Keratinocyte (primary cell): ENCODE measurements around the gene TSACC. TPM values are rescaled to one million over a fixed set of nuclear protein-coding genes. Genes with fewer than 3 reads are reported as not detected.

Source experiments
- DNase-seq: peaks from one replicate; pipeline ENCODE4 v3.0.0-alpha.2; 2011; ENCODE audit warnings: low read depth, missing footprints, low spot score
- FAIRE-seq: peaks from 2 replicates; lab custom pipeline; 2011; peaks lifted over from hg19 to GRCh38; lab: Jason Lieb, UNC
- H2AFZ ChIP-seq: 2 replicates; pipeline ENCODE4 v1.6.0; 2012; ENCODE audit warnings: low read length, control low read depth, inconsistent platforms; ENCODE audit not compliant: control insufficient read depth
- H3K27ac ChIP-seq: 2 replicates; pipeline ENCODE4 v1.5.1; 2011; ENCODE audit warnings: low read length; ENCODE audit not compliant: control insufficient read depth, insufficient read depth
- H3K27me3 ChIP-seq: 3 replicates; pipeline ENCODE4 v1.6.0; 2011; ENCODE audit warnings: low read length; ENCODE audit not compliant: control insufficient read depth, insufficient read depth; ENCODE audit errors: extremely low read depth
- H3K36me3 ChIP-seq, 2 experiments: 2 replicates in 1 of 2; 3 replicates in 1 of 2; pipeline ENCODE4 v1.5.1; 2011; ENCODE audit warnings: low read length in 2 of 2, mild to moderate bottlenecking in 1 of 2; ENCODE audit not compliant: control insufficient read depth in 2 of 2, insufficient read depth in 2 of 2; ENCODE audit errors: extremely low read depth in 1 of 2
- H3K4me1 ChIP-seq: 3 replicates; pipeline ENCODE4 v1.5.1; 2011; ENCODE audit warnings: low read length; ENCODE audit not compliant: control insufficient read depth, insufficient read depth; ENCODE audit errors: extremely low read depth
- H3K4me2 ChIP-seq: 3 replicates; pipeline ENCODE4 v1.6.0; 2011; ENCODE audit warnings: low read depth, low read length; ENCODE audit not compliant: control insufficient read depth, insufficient read depth; ENCODE audit errors: extremely low read depth
- H3K4me3 ChIP-seq, 3 experiments: fragments of 200-600 bp in 1 of 3; sonication (generic) in 1 of 3; 2 replicates in 2 of 3; 3 replicates in 1 of 3; pipeline ENCODE4 v1.5.1; 2011 to 2016; ENCODE audit warnings: low read length in 3 of 3, mild to moderate bottlenecking in 3 of 3, control low read depth in 2 of 3, inconsistent platforms in 1 of 3, low read depth in 1 of 3, mixed read lengths in 1 of 3, mixed run types in 1 of 3, moderate library complexity in 1 of 3; ENCODE audit not compliant: control insufficient read depth in 2 of 3, insufficient read depth in 2 of 3; ENCODE audit errors: extremely low read depth in 1 of 3
- H3K79me2 ChIP-seq: 2 replicates; pipeline ENCODE4 v1.6.0; 2012; ENCODE audit warnings: low read length; ENCODE audit not compliant: control insufficient read depth, insufficient read depth
- H3K9ac ChIP-seq: 3 replicates; pipeline ENCODE4 v1.6.0; 2011; ENCODE audit warnings: low read length; ENCODE audit not compliant: control insufficient read depth, insufficient read depth; ENCODE audit errors: extremely low read depth
- H3K9me1 ChIP-seq: 3 replicates; pipeline ENCODE4 v1.6.0; 2011; ENCODE audit warnings: low read length; ENCODE audit not compliant: control insufficient read depth, insufficient read depth; ENCODE audit errors: extremely low read depth
- H3K9me3 ChIP-seq: 2 replicates; pipeline ENCODE4 v1.5.1; 2012; ENCODE audit warnings: low read depth, low read length; ENCODE audit not compliant: control insufficient read depth
- H4K20me1 ChIP-seq: 3 replicates; pipeline ENCODE4 v1.6.0; 2011; ENCODE audit warnings: low read length; ENCODE audit not compliant: control insufficient read depth, insufficient read depth; ENCODE audit errors: extremely low read depth
- EZH2 ChIP-seq: IDR thresholded peaks from one replicate; pipeline ENCODE4 v1.6.1; 2012; ENCODE audit warnings: inconsistent platforms, mild to moderate bottlenecking, low read length, moderate library complexity
- dilution Hi-C: fragments of 300-500 bp; cut with MboI; formaldehyde crosslinking; loops from one replicate; pipeline ENCODE4 v1.7.0; 2020; ENCODE audit warnings: low sequenced_read_pairs; ENCODE audit not compliant: extremely low pct_ligation_motif_present
- polyA plus RNA-seq, 5 experiments: library from polyadenylated mRNA; depleted of rRNA in 3 of 5; stranded (reverse) in 3 of 5; stranded (forward) in 1 of 5; unstranded in 1 of 5; fragments of >200 nt; gene quantifications; 1 replicate in 1 of 5; 2 replicates in 3 of 5; 3 replicates in 1 of 5; pipeline versions ENCODE4 v1.2.1 to v1.2.3, GENCODE V29; 2011 to 2012; ENCODE audit warnings: missing spikeins in 2 of 5, low read depth in 1 of 5, low replicate concordance in 1 of 5
- TF ChIP-seq, protein P1 (sequence below), 3 experiments: IDR thresholded peaks in 1 of 3; conservative IDR thresholded peaks in 1 of 3; optimal IDR thresholded peaks in 1 of 3; 2 replicates in 2 of 3; 3 replicates in 1 of 3; pipeline versions ENCODE3 to v1.5.1; 2011; ENCODE audit warnings: low read length in 3 of 3, mild to moderate bottlenecking in 3 of 3, moderate library complexity in 2 of 3, control low read depth in 1 of 3, inconsistent platforms in 1 of 3; ENCODE audit not compliant: insufficient read depth in 2 of 3; ENCODE audit errors: extremely low read depth in 1 of 3

TSACC gene
- polyA plus RNA-seq, 1 donor (not counting 4 experiments of a cell fraction or from before 2014, with no cell fraction given): 2.5 TPM

DNA sequence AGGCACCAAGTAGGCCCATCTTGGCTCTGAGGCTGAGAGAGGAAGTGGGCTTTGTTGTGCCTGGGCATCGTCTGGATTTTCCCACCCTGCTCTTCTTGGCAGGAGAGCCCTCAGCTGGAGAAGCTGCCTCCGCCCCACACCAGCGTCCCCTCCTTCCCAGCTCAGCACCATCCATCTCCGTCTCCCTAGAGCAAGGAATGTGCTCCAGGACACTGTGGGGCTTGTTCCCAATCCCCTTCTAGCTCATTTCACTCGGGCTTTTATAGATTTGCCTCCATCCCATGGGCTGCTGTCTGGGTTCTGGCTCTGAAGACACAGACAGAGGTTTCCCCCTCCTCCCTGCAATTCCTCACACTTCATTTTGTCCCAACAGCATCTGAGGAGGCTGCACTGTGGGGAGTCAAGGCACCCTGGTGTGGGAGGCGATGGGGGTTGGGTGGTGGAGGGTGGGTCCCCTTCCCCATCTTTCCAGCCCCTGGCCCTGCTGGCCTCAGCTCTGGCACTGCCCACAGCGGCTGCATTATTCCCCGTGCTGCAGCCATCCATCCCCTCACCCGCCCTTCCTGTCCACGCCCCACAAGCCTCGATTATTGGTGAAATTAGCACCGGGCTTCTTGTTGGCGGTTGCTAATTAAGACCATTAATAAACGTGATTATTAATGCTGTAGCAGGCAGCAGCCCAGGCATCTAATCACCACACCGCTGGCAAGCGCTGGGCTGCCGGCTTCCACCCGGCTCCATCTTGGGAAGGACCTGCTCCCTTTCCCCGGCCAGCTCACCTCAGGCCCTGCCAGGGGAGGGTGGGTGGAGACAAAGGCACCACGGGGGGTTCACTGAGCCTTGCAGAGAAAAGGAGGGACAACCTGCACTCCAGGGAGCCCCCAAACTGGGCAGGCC, 52.4 kb downstream of the TSACC start:
- H2AFZ ChIP-seq: no peak overlapping the region

DNA sequence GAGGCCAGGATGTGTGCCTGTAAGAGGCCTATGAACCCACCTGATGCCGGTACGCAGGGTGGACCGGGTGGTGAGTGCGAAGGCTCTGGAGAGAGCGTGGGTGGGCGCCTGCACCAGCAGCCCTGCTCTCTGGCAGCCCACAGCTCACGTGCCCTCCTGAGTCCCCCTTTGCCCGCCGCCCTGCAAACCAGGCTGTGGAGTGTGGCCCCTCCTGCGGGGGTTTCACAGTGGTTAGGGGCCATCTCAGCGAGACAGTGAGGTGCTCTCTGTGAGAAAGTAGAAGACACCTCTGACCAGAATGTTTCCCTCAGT, 53.0 kb downstream of the TSACC start:
- Histone ChIP-seq H4K20me1 (no peaks in the 10 kb centered on the region), H3K9ac (no peak overlapping the region), H3K79me2 (no peaks in the 10 kb centered on the region), H2AFZ (no peak overlapping the region), H3K36me3 (no peaks in the 10 kb centered on the region), H3K4me3 (no peak overlapping the region), H3K4me2 (no peak overlapping the region), H3K9me3 (no peaks in the 10 kb centered on the region), H3K27ac (no peak overlapping the region), H3K27me3 (peaks cover 33% of the 10 kb centered on the region), H3K4me1 (no peaks in the 10 kb centered on the region), H3K9me1 (no peaks in the 10 kb centered on the region)
- no peak for FAIRE-seq
- DNase-seq: no peak
- dilution Hi-C loops: no loop called here
- TF ChIP-seq EZH2: no peak
- TF ChIP-seq, protein P1, sequence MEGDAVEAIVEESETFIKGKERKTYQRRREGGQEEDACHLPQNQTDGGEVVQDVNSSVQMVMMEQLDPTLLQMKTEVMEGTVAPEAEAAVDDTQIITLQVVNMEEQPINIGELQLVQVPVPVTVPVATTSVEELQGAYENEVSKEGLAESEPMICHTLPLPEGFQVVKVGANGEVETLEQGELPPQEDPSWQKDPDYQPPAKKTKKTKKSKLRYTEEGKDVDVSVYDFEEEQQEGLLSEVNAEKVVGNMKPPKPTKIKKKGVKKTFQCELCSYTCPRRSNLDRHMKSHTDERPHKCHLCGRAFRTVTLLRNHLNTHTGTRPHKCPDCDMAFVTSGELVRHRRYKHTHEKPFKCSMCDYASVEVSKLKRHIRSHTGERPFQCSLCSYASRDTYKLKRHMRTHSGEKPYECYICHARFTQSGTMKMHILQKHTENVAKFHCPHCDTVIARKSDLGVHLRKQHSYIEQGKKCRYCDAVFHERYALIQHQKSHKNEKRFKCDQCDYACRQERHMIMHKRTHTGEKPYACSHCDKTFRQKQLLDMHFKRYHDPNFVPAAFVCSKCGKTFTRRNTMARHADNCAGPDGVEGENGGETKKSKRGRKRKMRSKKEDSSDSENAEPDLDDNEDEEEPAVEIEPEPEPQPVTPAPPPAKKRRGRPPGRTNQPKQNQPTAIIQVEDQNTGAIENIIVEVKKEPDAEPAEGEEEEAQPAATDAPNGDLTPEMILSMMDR (optimal IDR thresholded peaks at IDR 0.05 in 1 of 3, IDR thresholded peaks at IDR 0.05 in 1 of 3, conservative IDR thresholded peaks at IDR 0.05 in 1 of 3; ENCODE audit: extremely low read depth in 1 of 3, insufficient read depth in 2 of 3, low read length in 3 of 3): no peak

More for the DNA sequence above, 52.4 kb downstream of the TSACC start:
- no peaks in the 10 kb centered on the region for H3K4me1 ChIP-seq
- no peaks in the 10 kb centered on the region for H3K36me3 ChIP-seq
- dilution Hi-C loops: no loop called here
- no peak for DNase-seq
- no peaks in the 10 kb centered on the region for H3K9me1 ChIP-seq
- TF ChIP-seq EZH2: no peak
- TF ChIP-seq, protein P1 (optimal IDR thresholded peaks at IDR 0.05 in 1 of 3, IDR thresholded peaks at IDR 0.05 in 1 of 3, conservative IDR thresholded peaks at IDR 0.05 in 1 of 3; ENCODE audit: extremely low read depth in 1 of 3, insufficient read depth in 2 of 3, low read length in 3 of 3): no peak
- FAIRE-seq: no peak
- no peaks in the 10 kb centered on the region for H3K9me3 ChIP-seq
- no peak overlapping the region for H3K4me3 ChIP-seq
- no peak overlapping the region for H3K9ac ChIP-seq
- peaks cover 33% of the 10 kb centered on the region for H3K27me3 ChIP-seq
- H3K27ac ChIP-seq: no peak overlapping the region
- H4K20me1 ChIP-seq: no peaks in the 10 kb centered on the region
- H3K79me2 ChIP-seq: no peaks in the 10 kb centered on the region
- no peak overlapping the region for H3K4me2 ChIP-seq
